Measurements from ENCODE around the gene MYBBP1A.

The MYBBP1A gene

GRCh38 chr17:4594931-4595684 is 39.9 kb upstream of the MYBBP1A start:
- H3K4me1 ChIP-seq, result peaks cover 7% of the 10 kb centered on the region
- TF ChIP-seq, protein P1, sequence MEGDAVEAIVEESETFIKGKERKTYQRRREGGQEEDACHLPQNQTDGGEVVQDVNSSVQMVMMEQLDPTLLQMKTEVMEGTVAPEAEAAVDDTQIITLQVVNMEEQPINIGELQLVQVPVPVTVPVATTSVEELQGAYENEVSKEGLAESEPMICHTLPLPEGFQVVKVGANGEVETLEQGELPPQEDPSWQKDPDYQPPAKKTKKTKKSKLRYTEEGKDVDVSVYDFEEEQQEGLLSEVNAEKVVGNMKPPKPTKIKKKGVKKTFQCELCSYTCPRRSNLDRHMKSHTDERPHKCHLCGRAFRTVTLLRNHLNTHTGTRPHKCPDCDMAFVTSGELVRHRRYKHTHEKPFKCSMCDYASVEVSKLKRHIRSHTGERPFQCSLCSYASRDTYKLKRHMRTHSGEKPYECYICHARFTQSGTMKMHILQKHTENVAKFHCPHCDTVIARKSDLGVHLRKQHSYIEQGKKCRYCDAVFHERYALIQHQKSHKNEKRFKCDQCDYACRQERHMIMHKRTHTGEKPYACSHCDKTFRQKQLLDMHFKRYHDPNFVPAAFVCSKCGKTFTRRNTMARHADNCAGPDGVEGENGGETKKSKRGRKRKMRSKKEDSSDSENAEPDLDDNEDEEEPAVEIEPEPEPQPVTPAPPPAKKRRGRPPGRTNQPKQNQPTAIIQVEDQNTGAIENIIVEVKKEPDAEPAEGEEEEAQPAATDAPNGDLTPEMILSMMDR (IDR thresholded peaks at IDR 0.05; ENCODE audit: low read depth, low read length), result no peak
- H3K36me3 ChIP-seq, result no peaks in the 10 kb centered on the region
- no peak overlapping the region for H3K4me3 ChIP-seq (ENCODE audit: low read depth, low read length)
- no peaks in the 10 kb centered on the region for H3K9me3 ChIP-seq
- no peak for DNase-seq
- peaks cover 14% of the 10 kb centered on the region for H3K27me3 ChIP-seq

- no peak for DNase-seq
- Histone ChIP-seq H3K9me3 (no peaks in the 10 kb centered on the region), H3K4me3 (ENCODE audit: low read depth, low read length) (no peak overlapping the region), H3K4me1 (peaks cover 4% of the 10 kb centered on the region), H3K36me3 (no peaks in the 10 kb centered on the region), H3K27me3 (peaks cover 14% of the 10 kb centered on the region)
- TF ChIP-seq, protein P1 (IDR thresholded peaks at IDR 0.05; ENCODE audit: low read depth, low read length), result no peak
These were observed 39.2 kb upstream of the MYBBP1A start for GRCh38 chr17:4594406-4594805.

DNA sequence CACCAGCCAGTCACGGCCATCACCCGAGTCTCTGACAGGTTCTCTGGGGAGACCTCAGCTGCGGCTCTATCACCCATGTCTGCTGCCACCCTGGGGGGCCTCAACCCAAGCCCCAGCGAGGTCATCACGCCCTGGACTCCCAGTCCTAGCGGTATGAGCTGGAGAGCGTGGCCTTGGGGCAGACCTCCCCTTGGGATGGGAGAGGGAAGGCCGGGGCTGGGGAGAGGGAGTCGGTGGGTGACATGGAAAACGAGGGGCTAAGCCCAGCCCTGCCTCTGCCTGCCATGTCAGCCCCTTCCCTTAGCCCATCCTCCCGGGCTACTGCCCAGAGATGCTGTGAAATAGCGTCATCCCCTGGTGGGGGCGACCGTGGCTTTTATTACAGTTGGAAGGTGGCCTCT is 37.8 kb upstream of the MYBBP1A start:
- DNase-seq, result no peak
- H3K9me3 ChIP-seq, result no peaks in the 10 kb centered on the region
- TF ChIP-seq, protein P1 (IDR thresholded peaks at IDR 0.05; ENCODE audit: low read depth, low read length), result no peak
- H3K4me3 ChIP-seq (ENCODE audit: low read depth, low read length), result no peak overlapping the region
- peaks cover 19% of the 10 kb centered on the region for H3K27me3 ChIP-seq
- H3K4me1 ChIP-seq, result peaks cover 9% of the 10 kb centered on the region; the same call in 1 of the 2 replicates
- H3K36me3 ChIP-seq, result no peaks in the 10 kb centered on the region

DNA sequence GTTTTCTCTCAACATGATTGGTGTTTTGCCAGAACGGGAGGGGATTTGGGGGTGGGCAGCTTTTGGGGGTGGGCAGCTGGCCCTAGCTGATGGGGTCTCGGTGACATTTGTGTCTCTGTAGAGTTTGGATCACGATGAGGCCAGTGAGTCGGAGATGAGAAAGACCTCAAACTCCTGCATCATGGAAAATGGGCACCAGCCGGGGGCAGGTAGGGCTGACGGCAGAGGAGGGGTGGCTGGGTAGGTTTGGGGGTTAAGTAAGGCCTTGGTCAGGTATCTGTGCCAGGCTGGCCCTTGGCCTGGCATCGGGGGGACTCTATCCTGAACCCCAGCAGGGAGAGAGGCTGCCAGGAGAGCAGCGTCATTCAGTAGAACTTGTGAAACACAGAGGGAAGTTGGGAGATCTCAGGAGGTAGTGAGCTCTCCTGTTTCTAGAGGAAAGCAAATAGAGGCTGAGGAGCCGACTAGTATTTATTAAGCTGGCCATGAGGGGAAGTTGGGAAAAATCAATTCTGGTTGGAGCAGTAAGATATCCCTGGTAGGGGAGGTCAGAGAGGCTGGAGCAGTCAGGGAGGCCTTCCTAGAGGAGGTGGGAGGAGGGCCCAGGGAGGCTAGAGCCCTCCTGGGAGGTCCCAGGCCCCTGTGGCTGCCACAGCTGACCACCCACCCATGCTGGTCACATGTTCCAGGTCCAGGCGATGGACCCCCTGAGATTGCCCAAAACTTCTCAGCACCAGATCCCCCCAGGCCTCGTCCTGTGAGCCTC is 37.2 kb upstream of the MYBBP1A start:
- Histone ChIP-seq H3K36me3 (no peaks in the 10 kb centered on the region), H3K4me1 (peaks cover 11% of the 10 kb centered on the region), H3K27me3 (peaks cover 19% of the 10 kb centered on the region), H3K4me3 (ENCODE audit: low read depth, low read length) (no peak overlapping the region), H3K9me3 (peaks cover 2% of the 10 kb centered on the region; the same call in 1 of the 2 replicates)
- no peak for DNase-seq
- TF ChIP-seq, protein P1 (IDR thresholded peaks at IDR 0.05; ENCODE audit: low read depth, low read length), result no peak

- Histone ChIP-seq H3K27me3 (peaks cover 19% of the 10 kb centered on the region), H3K9me3 (peaks cover 4% of the 10 kb centered on the region; the same call in 1 of the 2 replicates), H3K36me3 (no peaks in the 10 kb centered on the region), H3K4me3 (ENCODE audit: low read depth, low read length) (no peak overlapping the region), H3K4me1 (peaks cover 13% of the 10 kb centered on the region)
- TF ChIP-seq, protein P1 (IDR thresholded peaks at IDR 0.05; ENCODE audit: low read depth, low read length), result no peak
- peak; percentile 36 for DNase-seq
These were observed 36.3 kb upstream of the MYBBP1A start for GRCh38 chr17:4591529-4591928.
